ENCODE measurements around the gene RASSF5. TPM values are rescaled to one million over a fixed set of nuclear protein-coding genes. Genes with fewer than 3 reads are reported as not detected.

Gene RASSF5
- total and polyA plus RNA-seq, 2 experiments from 2014 or later, result 0.48 to 4.4 TPM

DNA sequence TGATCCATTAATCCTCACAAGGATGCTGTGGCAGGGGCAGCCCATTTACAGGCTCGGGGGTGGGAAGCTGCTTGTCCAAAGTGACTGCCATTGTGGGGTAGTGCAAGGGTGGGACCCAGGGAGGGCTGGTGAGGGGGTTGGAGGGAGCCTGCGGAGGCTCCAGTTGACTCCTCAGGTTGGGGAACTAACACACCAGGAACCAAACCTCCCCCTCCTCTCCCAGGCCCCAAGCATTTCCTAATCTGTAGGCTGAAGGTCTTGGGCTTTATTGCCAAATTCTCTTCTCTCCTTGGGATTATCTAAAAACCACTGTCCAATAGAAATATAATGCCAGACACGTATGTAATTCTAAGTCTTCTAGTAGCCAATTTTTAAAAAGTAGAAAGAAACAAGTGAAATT lies 18.9 kb upstream of the RASSF5 start (continued):
- TF ChIP-seq, protein P1, sequence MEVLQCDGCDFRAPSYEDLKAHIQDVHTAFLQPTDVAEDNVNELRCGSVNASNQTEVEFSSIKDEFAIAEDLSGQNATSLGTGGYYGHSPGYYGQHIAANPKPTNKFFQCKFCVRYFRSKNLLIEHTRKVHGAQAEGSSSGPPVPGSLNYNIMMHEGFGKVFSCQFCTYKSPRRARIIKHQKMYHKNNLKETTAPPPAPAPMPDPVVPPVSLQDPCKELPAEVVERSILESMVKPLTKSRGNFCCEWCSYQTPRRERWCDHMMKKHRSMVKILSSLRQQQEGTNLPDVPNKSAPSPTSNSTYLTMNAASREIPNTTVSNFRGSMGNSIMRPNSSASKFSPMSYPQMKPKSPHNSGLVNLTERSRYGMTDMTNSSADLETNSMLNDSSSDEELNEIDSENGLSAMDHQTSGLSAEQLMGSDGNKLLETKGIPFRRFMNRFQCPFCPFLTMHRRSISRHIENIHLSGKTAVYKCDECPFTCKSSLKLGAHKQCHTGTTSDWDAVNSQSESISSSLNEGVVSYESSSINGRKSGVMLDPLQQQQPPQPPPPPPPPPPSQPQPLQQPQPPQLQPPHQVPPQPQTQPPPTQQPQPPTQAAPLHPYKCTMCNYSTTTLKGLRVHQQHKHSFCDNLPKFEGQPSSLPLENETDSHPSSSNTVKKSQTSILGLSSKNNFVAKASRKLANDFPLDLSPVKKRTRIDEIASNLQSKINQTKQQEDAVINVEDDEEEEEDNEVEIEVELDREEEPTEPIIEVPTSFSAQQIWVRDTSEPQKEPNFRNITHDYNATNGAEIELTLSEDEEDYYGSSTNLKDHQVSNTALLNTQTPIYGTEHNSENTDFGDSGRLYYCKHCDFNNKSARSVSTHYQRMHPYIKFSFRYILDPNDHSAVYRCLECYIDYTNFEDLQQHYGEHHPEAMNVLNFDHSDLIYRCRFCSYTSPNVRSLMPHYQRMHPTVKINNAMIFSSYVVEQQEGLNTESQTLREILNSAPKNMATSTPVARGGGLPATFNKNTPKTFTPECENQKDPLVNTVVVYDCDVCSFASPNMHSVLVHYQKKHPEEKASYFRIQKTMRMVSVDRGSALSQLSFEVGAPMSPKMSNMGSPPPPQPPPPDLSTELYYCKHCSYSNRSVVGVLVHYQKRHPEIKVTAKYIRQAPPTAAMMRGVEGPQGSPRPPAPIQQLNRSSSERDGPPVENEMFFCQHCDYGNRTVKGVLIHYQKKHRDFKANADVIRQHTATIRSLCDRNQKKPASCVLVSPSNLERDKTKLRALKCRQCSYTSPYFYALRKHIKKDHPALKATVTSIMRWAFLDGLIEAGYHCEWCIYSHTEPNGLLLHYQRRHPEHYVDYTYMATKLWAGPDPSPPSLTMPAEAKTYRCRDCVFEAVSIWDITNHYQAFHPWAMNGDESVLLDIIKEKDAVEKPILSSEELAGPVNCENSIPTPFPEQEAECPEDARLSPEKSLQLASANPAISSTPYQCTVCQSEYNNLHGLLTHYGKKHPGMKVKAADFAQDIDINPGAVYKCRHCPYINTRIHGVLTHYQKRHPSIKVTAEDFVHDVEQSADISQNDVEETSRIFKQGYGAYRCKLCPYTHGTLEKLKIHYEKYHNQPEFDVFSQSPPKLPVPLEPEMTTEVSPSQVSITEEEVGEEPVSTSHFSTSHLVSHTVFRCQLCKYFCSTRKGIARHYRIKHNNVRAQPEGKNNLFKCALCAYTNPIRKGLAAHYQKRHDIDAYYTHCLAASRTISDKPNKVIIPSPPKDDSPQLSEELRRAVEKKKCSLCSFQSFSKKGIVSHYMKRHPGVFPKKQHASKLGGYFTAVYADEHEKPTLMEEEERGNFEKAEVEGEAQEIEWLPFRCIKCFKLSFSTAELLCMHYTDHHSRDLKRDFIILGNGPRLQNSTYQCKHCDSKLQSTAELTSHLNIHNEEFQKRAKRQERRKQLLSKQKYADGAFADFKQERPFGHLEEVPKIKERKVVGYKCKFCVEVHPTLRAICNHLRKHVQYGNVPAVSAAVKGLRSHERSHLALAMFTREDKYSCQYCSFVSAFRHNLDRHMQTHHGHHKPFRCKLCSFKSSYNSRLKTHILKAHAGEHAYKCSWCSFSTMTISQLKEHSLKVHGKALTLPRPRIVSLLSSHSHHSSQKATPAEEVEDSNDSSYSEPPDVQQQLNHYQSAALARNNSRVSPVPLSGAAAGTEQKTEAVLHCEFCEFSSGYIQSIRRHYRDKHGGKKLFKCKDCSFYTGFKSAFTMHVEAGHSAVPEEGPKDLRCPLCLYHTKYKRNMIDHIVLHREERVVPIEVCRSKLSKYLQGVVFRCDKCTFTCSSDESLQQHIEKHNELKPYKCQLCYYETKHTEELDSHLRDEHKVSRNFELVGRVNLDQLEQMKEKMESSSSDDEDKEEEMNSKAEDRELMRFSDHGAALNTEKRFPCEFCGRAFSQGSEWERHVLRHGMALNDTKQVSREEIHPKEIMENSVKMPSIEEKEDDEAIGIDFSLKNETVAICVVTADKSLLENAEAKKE (CRISPR knock-in tag; IDR thresholded peaks at IDR 0.05), result no peak
- no peak for TF ChIP-seq EZH2phosphoT487 (IDR thresholded peaks at IDR 0.05; ENCODE audit: unreplicated experiment)
- no peak for TF ChIP-seq POLR2AphosphoS5 (IDR thresholded peaks at IDR 0.05; ENCODE audit: low read depth)
- no peak for TF ChIP-seq JUNB (IDR thresholded peaks at IDR 0.05; ENCODE audit: unreplicated experiment)

DNA sequence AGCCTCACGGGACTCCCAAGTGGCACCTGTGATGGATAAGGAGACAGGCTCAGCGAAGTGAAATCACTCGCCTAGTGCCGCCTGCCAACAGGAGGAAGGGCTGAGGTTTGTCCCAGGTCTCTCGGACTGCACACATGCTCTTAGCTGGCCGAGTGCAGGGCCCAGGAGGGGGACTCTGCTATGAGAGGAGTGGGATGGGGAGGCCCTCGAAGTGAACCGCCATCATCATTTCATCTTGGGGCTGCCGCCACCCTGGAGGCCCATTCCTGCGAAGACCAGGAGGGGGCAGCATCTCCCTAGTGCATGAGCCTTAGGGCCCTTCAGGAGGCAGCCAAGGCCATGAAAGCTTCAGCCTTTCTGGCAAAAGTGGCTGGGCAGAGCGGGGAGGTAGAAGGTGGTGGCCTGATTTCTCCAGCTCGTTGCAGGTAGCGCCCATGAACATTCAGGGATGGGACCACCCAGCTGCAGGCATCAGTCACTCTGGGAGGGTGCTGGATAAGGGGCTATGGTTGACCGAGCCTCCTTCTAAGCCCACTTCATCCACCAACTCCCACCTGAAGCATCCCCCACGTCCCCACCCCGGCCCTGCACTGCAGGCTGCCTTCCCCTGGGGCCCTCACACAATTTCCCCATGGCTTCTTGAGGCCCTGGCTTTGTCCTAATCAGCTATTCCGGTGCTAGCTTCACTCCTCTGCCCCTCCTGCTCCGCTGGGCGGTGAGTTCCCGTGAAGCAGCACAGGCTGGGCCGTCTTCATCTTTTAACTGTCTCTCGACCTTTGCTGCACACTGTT lies 17.2 kb upstream of the RASSF5 start:
- Mint-ChIP-seq H3K27ac (no peak overlapping the region), H3K36me3 (ENCODE audit: low read depth) (peaks cover 16% of the 10 kb centered on the region), H3K9me3 (no peaks in the 10 kb centered on the region), H3K27me3 (ENCODE audit: insufficient read depth, low read depth, poor library complexity) (peaks cover 10% of the 10 kb centered on the region), H3K4me3 (no peak overlapping the region), H3K4me1 (peaks cover 3% of the 10 kb centered on the region; the same call in 1 of the 3 replicates)
- H3K27ac ChIP-seq (ENCODE audit: low read depth), result no peak overlapping the region
- no peak overlapping the region for H3K4me3 ChIP-seq
- no peaks in the 10 kb centered on the region for H3K4me1 ChIP-seq (ENCODE audit: insufficient read depth)
- no peak for TF ChIP-seq REST (IDR thresholded peaks at IDR 0.05; ENCODE audit: unreplicated experiment)
- TF ChIP-seq, protein P2, sequence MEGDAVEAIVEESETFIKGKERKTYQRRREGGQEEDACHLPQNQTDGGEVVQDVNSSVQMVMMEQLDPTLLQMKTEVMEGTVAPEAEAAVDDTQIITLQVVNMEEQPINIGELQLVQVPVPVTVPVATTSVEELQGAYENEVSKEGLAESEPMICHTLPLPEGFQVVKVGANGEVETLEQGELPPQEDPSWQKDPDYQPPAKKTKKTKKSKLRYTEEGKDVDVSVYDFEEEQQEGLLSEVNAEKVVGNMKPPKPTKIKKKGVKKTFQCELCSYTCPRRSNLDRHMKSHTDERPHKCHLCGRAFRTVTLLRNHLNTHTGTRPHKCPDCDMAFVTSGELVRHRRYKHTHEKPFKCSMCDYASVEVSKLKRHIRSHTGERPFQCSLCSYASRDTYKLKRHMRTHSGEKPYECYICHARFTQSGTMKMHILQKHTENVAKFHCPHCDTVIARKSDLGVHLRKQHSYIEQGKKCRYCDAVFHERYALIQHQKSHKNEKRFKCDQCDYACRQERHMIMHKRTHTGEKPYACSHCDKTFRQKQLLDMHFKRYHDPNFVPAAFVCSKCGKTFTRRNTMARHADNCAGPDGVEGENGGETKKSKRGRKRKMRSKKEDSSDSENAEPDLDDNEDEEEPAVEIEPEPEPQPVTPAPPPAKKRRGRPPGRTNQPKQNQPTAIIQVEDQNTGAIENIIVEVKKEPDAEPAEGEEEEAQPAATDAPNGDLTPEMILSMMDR (conservative IDR thresholded peaks at IDR 0.05; ENCODE audit: low read depth in 2 of 2), result peak; percentile 95 to 99
- DNase-seq (ENCODE audit: low spot score), result peak; percentile 90
- no peak overlapping the region for H3K4me2 ChIP-seq
- no peaks in the 10 kb centered on the region for H3K9me2 ChIP-seq (ENCODE audit: insufficient read depth)
- H3K36me3 ChIP-seq (ENCODE audit: insufficient read depth), result no peaks in the 10 kb centered on the region
- H3K27me3 ChIP-seq (ENCODE audit: insufficient read depth), result no peaks in the 10 kb centered on the region
- H4K20me1 ChIP-seq (replicated peaks; ENCODE audit: insufficient read depth), result no peaks in the 10 kb centered on the region
- H3F3A ChIP-seq (replicated peaks; ENCODE audit: low read depth), result no peaks in the 10 kb centered on the region
- no peaks in the 10 kb centered on the region for H3K79me2 ChIP-seq (replicated peaks; ENCODE audit: insufficient read depth)
- ATAC-seq, result peak; percentile 98
- H2AFZ ChIP-seq, result 0 out of 2 replicates have a peak overlapping the region, but pooled peaks have one; percentile 52
